Central memory CD8-positive, alpha-beta T cell (primary cell): ENCODE measurements around the gene HPSE2.

Experiments used
- ATAC-seq: fragments of 150-1000 bp; cut with Tn5 transposase; replicated peaks from 2 replicates; pipeline ENCODE4 v1.10.0; 2022; ENCODE audit warnings: mild to moderate bottlenecking, moderate FRiP score, moderate number of reproducible peaks; ENCODE audit not compliant: poor library complexity, severe bottlenecking; ENCODE audit errors: extremely low read depth
- DNase-seq, 2 donors: peaks; one replicate each; pipeline ENCODE4 v3.0.0; 2021; ENCODE audit warnings: low spot score in 2 of 2
- H3K27ac Mint-ChIP-seq: one replicate; pipeline ENCODE4 v1.8.0; 2022; ENCODE audit warnings: low read depth, mild to moderate bottlenecking, moderate library complexity, mixed read lengths
- H3K27me3 Mint-ChIP-seq: one replicate; pipeline ENCODE4 v1.8.0; 2022; ENCODE audit warnings: mixed read lengths
- H3K36me3 Mint-ChIP-seq: one replicate; pipeline ENCODE4 v1.8.0; 2022; ENCODE audit warnings: mild to moderate bottlenecking, moderate library complexity, mixed read lengths; ENCODE audit not compliant: insufficient read depth
- H3K4me1 Mint-ChIP-seq: one replicate; pipeline ENCODE4 v1.8.0; 2022; ENCODE audit warnings: mixed read lengths
- H3K4me3 Mint-ChIP-seq: one replicate; pipeline ENCODE4 v1.8.0; 2022; ENCODE audit warnings: mild to moderate bottlenecking, moderate library complexity, mixed read lengths
- H3K9me3 Mint-ChIP-seq: one replicate; pipeline ENCODE4 v1.8.0; 2022; ENCODE audit warnings: mixed read lengths

The HPSE2 gene

DNA sequence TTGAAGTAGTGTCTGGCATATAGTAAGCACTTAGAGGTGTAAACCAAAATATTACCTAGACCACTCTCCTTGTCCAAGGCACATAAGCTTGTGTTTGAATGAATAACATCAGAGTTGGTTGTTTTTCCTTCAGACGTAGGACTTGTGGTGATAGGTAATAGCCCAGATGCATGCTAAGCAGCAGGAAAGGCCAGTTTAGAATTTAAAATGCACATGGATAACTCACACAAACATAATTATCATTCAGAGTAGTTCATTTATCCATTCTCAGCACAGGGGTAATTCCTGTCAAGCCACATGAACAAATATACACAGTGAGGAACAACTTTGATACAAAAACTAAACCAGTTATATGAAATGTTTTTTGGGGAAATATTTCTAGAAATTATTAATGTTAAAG is 607.9 kb downstream of the HPSE2 start:
- no peak overlapping the region for H3K27ac Mint-ChIP-seq
- no peaks in the 10 kb centered on the region for H3K36me3 Mint-ChIP-seq
- H3K4me1 Mint-ChIP-seq: no peaks in the 10 kb centered on the region
- no peak overlapping the region for H3K4me3 Mint-ChIP-seq
- peaks cover 12% of the 10 kb centered on the region for H3K27me3 Mint-ChIP-seq
- no peak for DNase-seq
- no peak for ATAC-seq
- H3K9me3 Mint-ChIP-seq: no peaks in the 10 kb centered on the region

DNA sequence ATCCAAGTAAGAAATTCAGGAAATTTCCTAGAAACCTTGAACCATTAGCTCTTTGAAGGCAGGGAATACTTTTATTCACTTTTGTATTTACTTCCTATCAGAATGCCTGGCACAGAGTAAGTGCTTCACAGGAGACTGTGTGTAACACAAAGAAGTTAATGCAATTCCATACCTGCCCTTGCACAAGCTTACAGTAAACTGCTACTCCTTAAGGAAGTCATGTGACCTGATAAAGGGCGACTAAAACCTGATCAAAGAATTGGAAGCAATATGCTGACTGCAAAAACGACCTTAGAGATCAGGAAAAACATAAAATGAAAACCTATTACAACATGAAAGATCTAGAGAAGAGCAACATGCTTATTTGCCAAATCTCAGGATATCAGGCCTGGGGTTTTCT is 610.7 kb downstream of the HPSE2 start:
- Mint-ChIP-seq H3K9me3 (no peaks in the 10 kb centered on the region), H3K27ac (no peak overlapping the region), H3K36me3 (no peaks in the 10 kb centered on the region), H3K4me1 (no peaks in the 10 kb centered on the region), H3K27me3 (peaks cover 16% of the 10 kb centered on the region), H3K4me3 (no peak overlapping the region)
- DNase-seq (no peak), ATAC-seq (no peak)

GRCh38 chr10:98623176-98623575 is 612.5 kb downstream of the HPSE2 start:
- DNase-seq (no peak), ATAC-seq (no peak)
- Mint-ChIP-seq H3K9me3 (no peaks in the 10 kb centered on the region), H3K27ac (no peak overlapping the region), H3K36me3 (peaks cover 2% of the 10 kb centered on the region), H3K4me3 (no peak overlapping the region), H3K27me3 (peaks cover 16% of the 10 kb centered on the region), H3K4me1 (no peaks in the 10 kb centered on the region)

GRCh38 chr10:98621630-98622029 is 614.0 kb downstream of the HPSE2 start:
- H3K36me3 Mint-ChIP-seq: peaks cover 2% of the 10 kb centered on the region
- DNase-seq: no peak
- peaks cover 16% of the 10 kb centered on the region for H3K27me3 Mint-ChIP-seq
- no peak overlapping the region for H3K4me3 Mint-ChIP-seq
- H3K4me1 Mint-ChIP-seq: no peaks in the 10 kb centered on the region
- no peaks in the 10 kb centered on the region for H3K9me3 Mint-ChIP-seq
- no peak for ATAC-seq
- no peak overlapping the region for H3K27ac Mint-ChIP-seq

GRCh38 chr10:98620503-98620902 is 615.1 kb downstream of the HPSE2 start:
- no peak for DNase-seq
- H3K4me3 Mint-ChIP-seq: no peak overlapping the region
- H3K36me3 Mint-ChIP-seq: peaks cover 2% of the 10 kb centered on the region
- H3K27me3 Mint-ChIP-seq: peaks cover 26% of the 10 kb centered on the region
- no peak for ATAC-seq
- H3K9me3 Mint-ChIP-seq: no peaks in the 10 kb centered on the region
- no peaks in the 10 kb centered on the region for H3K4me1 Mint-ChIP-seq
- no peak overlapping the region for H3K27ac Mint-ChIP-seq

DNA sequence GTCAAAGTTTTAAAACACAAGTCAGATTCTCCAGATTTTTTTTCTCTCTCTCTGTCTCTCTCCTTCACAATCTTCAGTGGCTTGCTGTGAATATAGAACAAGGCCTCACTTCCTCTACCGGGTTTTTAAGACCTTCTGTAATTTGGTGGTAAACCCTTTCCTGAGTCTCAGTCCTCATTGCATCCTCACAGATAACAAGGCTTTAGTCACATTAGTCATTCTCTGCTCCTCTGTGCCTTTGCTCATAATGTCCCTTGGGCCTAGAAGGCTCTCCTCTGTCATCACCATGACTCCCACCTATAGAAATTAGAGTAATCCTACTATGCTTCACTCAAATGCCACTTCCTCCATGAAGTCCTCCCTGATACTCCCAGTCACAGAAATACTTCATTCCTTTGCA is 616.2 kb downstream of the HPSE2 start:
- Mint-ChIP-seq H3K4me3 (no peak overlapping the region), H3K9me3 (no peaks in the 10 kb centered on the region), H3K27me3 (peaks cover 33% of the 10 kb centered on the region), H3K36me3 (peaks cover 2% of the 10 kb centered on the region), H3K27ac (no peak overlapping the region), H3K4me1 (no peaks in the 10 kb centered on the region)
- ATAC-seq: no peak
- DNase-seq: no peak

DNA sequence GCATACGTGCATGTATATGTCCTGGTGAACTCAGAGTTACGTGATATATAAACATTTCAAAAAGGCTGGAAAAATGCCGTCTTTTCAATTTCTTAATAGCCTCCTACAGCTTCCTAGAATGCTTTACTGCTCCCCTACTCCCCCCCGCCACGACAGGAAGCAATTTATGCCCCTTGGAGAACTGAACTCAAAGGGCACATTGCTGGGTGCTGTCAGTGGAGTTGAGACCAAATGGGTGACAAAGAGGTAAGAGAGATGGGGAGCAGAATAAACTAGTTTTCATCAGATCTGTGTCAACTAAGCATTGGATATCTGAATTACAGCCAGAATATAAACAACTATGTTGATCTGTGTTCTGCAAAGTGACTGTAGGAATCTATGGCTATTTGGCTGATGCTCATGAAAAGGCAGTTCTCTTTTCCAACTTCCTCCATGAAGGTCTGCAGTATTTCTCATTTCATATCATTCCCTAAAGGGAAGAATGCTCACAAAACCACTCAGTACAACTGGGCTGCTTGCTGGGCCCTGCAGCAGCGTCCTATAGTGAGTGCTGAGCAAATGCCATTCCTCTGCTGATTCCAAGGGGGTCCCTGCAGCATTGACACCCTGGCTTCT is 617.6 kb downstream of the HPSE2 start:
- Mint-ChIP-seq H3K36me3 (peaks cover 2% of the 10 kb centered on the region), H3K27ac (no peak overlapping the region), H3K9me3 (no peaks in the 10 kb centered on the region), H3K27me3 (peaks cover 34% of the 10 kb centered on the region), H3K4me3 (no peak overlapping the region), H3K4me1 (no peaks in the 10 kb centered on the region)
- no peak for DNase-seq
- ATAC-seq: no peak

DNA sequence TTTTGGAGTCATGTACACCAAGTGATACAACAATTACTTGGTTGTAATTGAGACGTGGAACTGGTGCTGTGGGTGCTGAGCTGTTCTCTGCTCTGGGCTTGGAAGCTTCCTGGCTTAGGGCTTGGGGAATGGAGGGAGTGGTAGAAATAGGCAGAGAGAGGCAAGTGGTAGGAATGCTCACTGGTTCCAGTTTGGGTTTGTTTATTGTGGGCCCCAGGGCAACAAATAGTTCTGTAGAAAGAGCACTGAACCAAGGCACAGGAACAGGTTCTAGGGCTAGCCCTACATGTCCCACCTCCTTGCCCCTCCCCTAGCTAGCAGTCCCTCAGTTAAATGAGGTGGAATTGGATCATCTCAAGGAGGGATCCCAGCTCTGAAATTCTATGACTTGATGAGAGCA is 622.2 kb downstream of the HPSE2 start:
- ATAC-seq (no peak), DNase-seq (no peak)
- Mint-ChIP-seq H3K4me3 (no peak overlapping the region), H3K27me3 (peaks cover 44% of the 10 kb centered on the region), H3K27ac (no peak overlapping the region), H3K36me3 (no peaks in the 10 kb centered on the region), H3K9me3 (no peaks in the 10 kb centered on the region), H3K4me1 (no peaks in the 10 kb centered on the region)

GRCh38 chr10:98611436-98611835 is 624.2 kb downstream of the HPSE2 start:
- DNase-seq (no peak), ATAC-seq (no peak)
- Mint-ChIP-seq H3K9me3 (no peaks in the 10 kb centered on the region), H3K4me3 (no peak overlapping the region), H3K27ac (no peak overlapping the region), H3K4me1 (no peaks in the 10 kb centered on the region), H3K36me3 (no peaks in the 10 kb centered on the region), H3K27me3 (peaks cover 50% of the 10 kb centered on the region)

GRCh38 chr10:98610836-98611235 is 624.8 kb downstream of the HPSE2 start:
- ATAC-seq: no peak
- DNase-seq: no peak
- Mint-ChIP-seq H3K27ac (no peak overlapping the region), H3K27me3 (peaks cover 50% of the 10 kb centered on the region), H3K9me3 (no peaks in the 10 kb centered on the region), H3K4me1 (no peaks in the 10 kb centered on the region), H3K36me3 (no peaks in the 10 kb centered on the region), H3K4me3 (no peak overlapping the region)

- H3K36me3 Mint-ChIP-seq: no peaks in the 10 kb centered on the region
- ATAC-seq: no peak
- no peak overlapping the region for H3K27ac Mint-ChIP-seq
- no peak overlapping the region for H3K4me3 Mint-ChIP-seq
- no peaks in the 10 kb centered on the region for H3K9me3 Mint-ChIP-seq
- peaks cover 50% of the 10 kb centered on the region for H3K27me3 Mint-ChIP-seq
- DNase-seq: no peak
- H3K4me1 Mint-ChIP-seq: no peaks in the 10 kb centered on the region
Measured at GRCh38 chr10:98610301-98610700, 625.4 kb downstream of the HPSE2 start.

DNA sequence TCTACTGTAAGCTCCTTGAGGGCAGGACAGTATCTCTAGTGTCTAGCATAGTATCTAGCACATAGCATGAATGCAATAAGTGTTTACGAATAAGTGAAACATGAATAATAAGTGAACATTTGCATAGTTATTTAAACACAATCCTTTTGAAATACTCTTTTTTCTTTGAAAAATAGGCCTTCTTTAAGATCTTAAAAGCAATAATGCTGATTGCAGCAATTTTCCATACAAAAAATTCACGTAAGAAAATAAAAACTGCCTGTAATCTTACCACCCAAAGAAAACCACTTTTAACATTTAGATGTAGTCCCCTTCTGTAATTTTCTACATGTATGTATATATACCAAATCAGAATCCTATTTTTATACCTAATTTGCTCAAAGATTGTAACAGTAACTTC is 626.4 kb downstream of the HPSE2 start:
- Mint-ChIP-seq H3K27ac (no peak overlapping the region), H3K9me3 (no peaks in the 10 kb centered on the region), H3K4me3 (no peak overlapping the region), H3K36me3 (no peaks in the 10 kb centered on the region), H3K4me1 (no peaks in the 10 kb centered on the region), H3K27me3 (peaks cover 55% of the 10 kb centered on the region)
- no peak for ATAC-seq
- no peak for DNase-seq

DNA sequence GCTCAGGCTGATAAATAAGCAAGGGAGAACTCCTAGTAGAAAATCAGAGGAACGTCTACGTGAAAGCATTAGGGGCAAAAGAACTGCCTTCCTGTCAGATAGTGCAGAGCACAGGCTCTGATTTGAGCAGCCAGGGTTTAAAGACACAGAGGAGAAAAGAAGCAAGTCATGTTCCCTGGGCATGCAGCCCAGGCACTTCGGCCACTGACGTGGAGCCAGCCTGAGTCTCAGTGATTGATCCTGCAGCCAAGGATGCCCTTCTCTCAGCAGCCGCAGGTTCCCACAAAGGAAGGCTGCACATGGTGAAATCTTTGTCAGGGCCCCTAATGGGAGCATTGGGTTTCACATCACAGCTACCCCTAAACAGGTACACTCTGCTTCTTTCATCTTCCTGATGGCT is 627.2 kb downstream of the HPSE2 start:
- no peaks in the 10 kb centered on the region for H3K4me1 Mint-ChIP-seq
- ATAC-seq (no peak), DNase-seq (no peak)
- H3K36me3 Mint-ChIP-seq: no peaks in the 10 kb centered on the region
- no peak overlapping the region for H3K4me3 Mint-ChIP-seq
- H3K27me3 Mint-ChIP-seq: peaks cover 61% of the 10 kb centered on the region
- no peaks in the 10 kb centered on the region for H3K9me3 Mint-ChIP-seq
- H3K27ac Mint-ChIP-seq: no peak overlapping the region

DNA sequence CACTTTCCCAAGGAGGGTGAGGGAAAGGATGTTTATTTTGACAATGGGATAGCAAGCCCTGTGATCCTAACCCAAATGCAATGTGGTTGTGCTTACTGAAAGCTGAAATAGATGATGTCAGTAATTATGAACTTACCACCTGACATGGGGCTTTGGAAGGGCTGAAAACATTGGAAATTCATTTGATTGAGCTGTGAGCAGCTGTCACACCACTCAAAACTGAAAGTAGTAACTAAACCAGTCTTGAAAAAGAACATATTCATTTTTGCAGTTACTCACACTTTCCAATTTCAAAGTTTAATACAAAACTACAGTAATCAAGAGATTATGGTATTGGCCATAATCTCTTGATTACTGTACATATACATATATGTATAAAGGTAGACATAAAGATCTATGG is 633.4 kb downstream of the HPSE2 start:
- DNase-seq (no peak), ATAC-seq (no peak)
- H3K4me1 Mint-ChIP-seq: no peaks in the 10 kb centered on the region
- H3K9me3 Mint-ChIP-seq: peaks cover 3% of the 10 kb centered on the region
- H3K36me3 Mint-ChIP-seq: no peaks in the 10 kb centered on the region
- no peak overlapping the region for H3K4me3 Mint-ChIP-seq
- peaks cover 68% of the 10 kb centered on the region for H3K27me3 Mint-ChIP-seq
- H3K27ac Mint-ChIP-seq: no peak overlapping the region
